ENCODE results near the gene NME3. TPM values are rescaled to one million over a fixed set of nuclear protein-coding genes. Genes with fewer than 3 reads are reported as not detected.

NME3 gene
- total and polyA plus RNA-seq, 2 of the 13 experiments (the other 11 are each of a cell fraction or from before 2014, with no cell fraction given): 10.4 to 15.9 TPM

GRCh38 chr16:1758923-1759322 is 12.4 kb downstream of the NME3 start:
- 98% methylated on average over 13 of the region's 18 CpGs for WGBS (ENCODE audit: low lambda C conversion rate)
- Histone ChIP-seq H3K79me2 (ENCODE audit: insufficient read depth, low read length) (no peaks in the 10 kb centered on the region), H3K9ac (ENCODE audit: insufficient read depth, low read depth, low read length) (no peak overlapping the region), H3K9me3 (ENCODE audit: low read length) (no peaks in the 10 kb centered on the region), H3K36me3 (replicated peaks in 1 of 2; ENCODE audit: control insufficient read depth in 1 of 2, insufficient read depth in 2 of 2, low read length in 2 of 2) (peaks cover 11 to 34% of the 10 kb centered on the region in 2 experiments; a peak in 4 of 5 replicates), H3K27me3 (ENCODE audit: control insufficient read depth in 1 of 2, insufficient read depth in 2 of 2, low read length in 2 of 2) (no peaks in the 10 kb centered on the region), H3K4me3 (replicated peaks in 1 of 3; ENCODE audit: insufficient read depth in 1 of 3, low read depth in 2 of 3, low read length in 3 of 3) (no peak overlapping the region), H4K20me1 (ENCODE audit: insufficient read depth, low read length) (no peaks in the 10 kb centered on the region), H3K4me1 (ENCODE audit: insufficient read depth, low read length) (peaks cover 10% of the 10 kb centered on the region), H3K27ac (ENCODE audit: extremely low read length, insufficient read depth, low read length) (no peak overlapping the region), H3K4me2 (ENCODE audit: low read depth, low read length) (no peak overlapping the region), H2AFZ (ENCODE audit: low read length) (no peak overlapping the region)
- ATAC-seq (no peak), FAIRE-seq (no peak), DNase-seq (ENCODE audit: low spot score) (no peak)
- in situ Hi-C loops (cut with HindIII; ENCODE audit: extremely low pct_ligation_motif_present, low pct_unique_long_range_greater_than_20kb) (no loop called here), intact Hi-C loops (cut with micrococcal nuclease; ENCODE audit: unreplicated experiment) (no loop called here)
- no peak for TF ChIP-seq ZNF274 (CRISPR knock-in tag; IDR thresholded peaks at IDR 0.05)
- POLR2A ChIA-PET: no interaction called here
- CTCF ChIA-PET (ENCODE audit: low intra/inter-chr PET ratio, low total read pairs): no interaction called here
- no TSS peak for BruUV-seq (replicated peaks)

DNA sequence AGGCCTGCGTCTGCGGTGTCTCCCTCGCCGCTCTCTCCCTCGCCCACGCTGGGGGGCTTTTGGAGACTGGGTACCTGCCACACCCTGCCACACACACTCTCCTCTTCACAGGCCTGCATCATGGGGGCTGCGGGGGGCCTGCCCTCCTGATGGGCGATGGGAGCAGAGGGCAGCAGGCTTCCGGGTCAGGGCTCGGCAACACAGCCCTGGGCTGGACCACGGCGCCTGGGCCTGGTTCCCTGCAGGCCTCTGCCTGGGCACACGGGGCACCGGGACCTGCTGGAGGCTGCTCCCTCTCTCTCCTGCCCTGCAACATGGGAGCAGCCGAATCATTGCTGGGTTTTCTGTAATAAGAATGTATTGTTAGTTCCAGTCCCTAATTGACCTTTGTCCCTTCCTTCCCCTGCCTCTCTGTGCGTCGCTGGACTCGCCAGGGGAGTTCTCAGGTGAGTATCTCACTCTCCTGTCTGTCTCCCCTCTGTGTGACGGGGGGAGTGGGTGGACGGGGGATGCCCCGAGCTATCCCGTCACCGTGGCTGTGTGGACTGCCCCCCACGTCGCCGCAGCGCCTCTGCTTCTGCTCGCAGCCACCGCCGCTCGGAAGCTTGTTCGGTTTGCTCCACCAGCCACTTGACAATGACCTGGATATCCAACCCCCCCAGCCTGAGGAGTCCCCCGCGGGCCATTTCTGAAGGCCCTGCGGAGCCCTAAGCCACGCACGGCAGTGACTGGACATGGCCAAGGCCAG is 13.5 kb downstream of the NME3 start:
- ATAC-seq (peak; percentile 18; the same call in 2 of the 3 replicates), DNase-seq (ENCODE audit: low spot score) (no peak), FAIRE-seq (no peak)
- H3K4me2 ChIP-seq (ENCODE audit: low read depth, low read length): no peak overlapping the region
- H3K36me3 ChIP-seq (replicated peaks in 1 of 2; ENCODE audit: control insufficient read depth in 1 of 2, insufficient read depth in 2 of 2, low read length in 2 of 2): peaks cover 11 to 37% of the 10 kb centered on the region in 2 experiments; a peak in 4 of 5 replicates
- BruUV-seq (replicated peaks): no TSS peak
- 94% methylated on average over 25 of the region's 37 CpGs for WGBS (ENCODE audit: low lambda C conversion rate)
- no peaks in the 10 kb centered on the region for H3K27me3 ChIP-seq (ENCODE audit: control insufficient read depth in 1 of 2, insufficient read depth in 2 of 2, low read length in 2 of 2)
- no peaks in the 10 kb centered on the region for H4K20me1 ChIP-seq (ENCODE audit: insufficient read depth, low read length)
- H3K9ac ChIP-seq (ENCODE audit: insufficient read depth, low read depth, low read length): no peak overlapping the region
- no peak overlapping the region for H2AFZ ChIP-seq (ENCODE audit: low read length)
- in situ Hi-C loops (cut with HindIII; ENCODE audit: extremely low pct_ligation_motif_present, low pct_unique_long_range_greater_than_20kb): no loop called here
- no peaks in the 10 kb centered on the region for H3K9me3 ChIP-seq (ENCODE audit: low read length)
- ChIA-PET CTCF (ENCODE audit: low intra/inter-chr PET ratio, low total read pairs) (no interaction called here), POLR2A (no interaction called here)
- intact Hi-C loops (cut with micrococcal nuclease; ENCODE audit: unreplicated experiment): no loop called here
- H3K79me2 ChIP-seq (ENCODE audit: insufficient read depth, low read length): no peaks in the 10 kb centered on the region
- H3K27ac ChIP-seq (ENCODE audit: extremely low read length, insufficient read depth, low read length): no peak overlapping the region
- no peak overlapping the region for H3K4me3 ChIP-seq (replicated peaks in 1 of 3; ENCODE audit: insufficient read depth in 1 of 3, low read depth in 2 of 3, low read length in 3 of 3)
- peaks cover 10% of the 10 kb centered on the region for H3K4me1 ChIP-seq (ENCODE audit: insufficient read depth, low read length)
- peak; percentile 60; the same call in 1 of the 2 replicates for TF ChIP-seq HNRNPL (IDR thresholded peaks at IDR 0.05; ENCODE audit: low read depth, low read length)
- peak; percentile 9; the same call in 1 of the 2 replicates for TF ChIP-seq ZBTB33 (CRISPR knock-in tag; IDR thresholded peaks at IDR 0.05)
- no peak for TF ChIP-seq THAP11 (CRISPR knock-in tag; IDR thresholded peaks at IDR 0.05)
- peak; percentile 25 for TF ChIP-seq HNRNPLL (IDR thresholded peaks at IDR 0.05; ENCODE audit: low read depth, low read length, poor library complexity, severe bottlenecking)

All from HepG2 (cell line).